Measurements from ENCODE around the gene FYN.

GRCh38 chr6:111761783-111762312, 111.4 kb downstream of the FYN start:
- TF ChIP-seq IRF1 (CRISPR knock-in tag; IDR thresholded peaks at IDR 0.05; ENCODE audit: borderline replicate concordance) (no peak), NR2F6 (CRISPR knock-in tag; IDR thresholded peaks at IDR 0.05) (no peak)
- TF ChIP-seq, protein P1, sequence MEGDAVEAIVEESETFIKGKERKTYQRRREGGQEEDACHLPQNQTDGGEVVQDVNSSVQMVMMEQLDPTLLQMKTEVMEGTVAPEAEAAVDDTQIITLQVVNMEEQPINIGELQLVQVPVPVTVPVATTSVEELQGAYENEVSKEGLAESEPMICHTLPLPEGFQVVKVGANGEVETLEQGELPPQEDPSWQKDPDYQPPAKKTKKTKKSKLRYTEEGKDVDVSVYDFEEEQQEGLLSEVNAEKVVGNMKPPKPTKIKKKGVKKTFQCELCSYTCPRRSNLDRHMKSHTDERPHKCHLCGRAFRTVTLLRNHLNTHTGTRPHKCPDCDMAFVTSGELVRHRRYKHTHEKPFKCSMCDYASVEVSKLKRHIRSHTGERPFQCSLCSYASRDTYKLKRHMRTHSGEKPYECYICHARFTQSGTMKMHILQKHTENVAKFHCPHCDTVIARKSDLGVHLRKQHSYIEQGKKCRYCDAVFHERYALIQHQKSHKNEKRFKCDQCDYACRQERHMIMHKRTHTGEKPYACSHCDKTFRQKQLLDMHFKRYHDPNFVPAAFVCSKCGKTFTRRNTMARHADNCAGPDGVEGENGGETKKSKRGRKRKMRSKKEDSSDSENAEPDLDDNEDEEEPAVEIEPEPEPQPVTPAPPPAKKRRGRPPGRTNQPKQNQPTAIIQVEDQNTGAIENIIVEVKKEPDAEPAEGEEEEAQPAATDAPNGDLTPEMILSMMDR (IDR thresholded peaks at IDR 0.05 in 2 of 3, conservative IDR thresholded peaks at IDR 0.05 in 1 of 3; ENCODE audit: insufficient read depth in 2 of 3, low read depth in 1 of 3, low read length in 3 of 3) = no peak

Data from K562 (cell line).